HG03565 (cell line): ENCODE measurements around the gene NOP53.
"Not testable (repeated sequence)": the region's sequence is repeated elsewhere in the genome, so short reads cannot be mapped to it uniquely, and the experiment has no call there.

Source experiments
- ATAC-seq: cut with Tn5 transposase; IDR thresholded peaks from one replicate; pipeline ENCODE4 v1.9.1; 2021; ENCODE audit warnings: mild to moderate bottlenecking, moderate library complexity; ENCODE audit not compliant: unreplicated experiment

The NOP53 gene

DNA sequence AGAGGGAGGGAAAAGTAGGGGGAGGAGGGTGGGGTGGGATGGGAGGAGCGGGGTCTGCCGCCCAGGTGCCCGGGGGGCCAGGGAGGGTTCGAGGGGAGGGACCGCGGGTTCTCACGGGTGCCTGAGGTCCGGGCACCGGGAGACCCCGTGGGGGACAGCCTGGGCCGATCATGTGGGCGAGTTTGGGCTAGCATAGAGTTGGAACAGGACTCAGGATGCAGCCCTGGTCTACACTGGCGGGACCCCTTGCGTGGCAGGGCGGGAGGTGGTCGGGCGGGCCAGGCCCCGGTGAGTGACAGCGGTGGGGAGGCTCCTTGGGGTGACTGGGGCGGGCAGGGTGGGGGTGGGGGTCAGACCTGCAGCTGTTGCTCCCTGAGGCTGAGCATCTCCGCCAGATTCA is 57.8 kb downstream of the NOP53 start:
- not testable (repeated sequence) for ATAC-seq

DNA sequence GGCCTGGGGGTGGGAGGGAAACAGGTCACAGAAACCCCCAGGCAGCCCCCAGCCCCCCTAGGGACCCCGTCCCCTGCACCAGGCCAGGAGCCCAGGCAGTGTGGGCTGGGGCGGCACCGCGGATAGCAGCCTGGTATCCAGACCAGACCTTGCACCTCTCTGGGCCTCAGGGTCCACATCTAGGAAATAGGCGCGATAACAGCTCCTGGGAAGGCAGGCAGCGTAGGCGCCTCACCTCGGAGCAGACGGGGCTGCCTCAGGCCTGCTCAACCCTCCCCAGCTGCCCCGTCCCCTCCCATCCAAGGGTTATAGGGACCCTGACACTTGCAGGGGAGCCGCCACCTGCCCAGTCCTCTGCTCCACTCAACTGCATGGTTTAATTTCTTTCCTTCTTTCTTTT is 58.3 kb downstream of the NOP53 start:
- ATAC-seq, result not testable (repeated sequence)

GRCh38 chr19:47804451-47804850 is 59.1 kb downstream of the NOP53 start, which contains the start of gene TPRX1:
Gene TPRX1, minus strand, starts transcription at chr19:47804551. Its CDS starts 12 bp downstream, at chr19:47804539.
- ATAC-seq, result not testable (repeated sequence)

- ATAC-seq, result no peak
Observed at GRCh38 chr19:47805313-47805712, 60.0 kb downstream of the NOP53 start.

DNA sequence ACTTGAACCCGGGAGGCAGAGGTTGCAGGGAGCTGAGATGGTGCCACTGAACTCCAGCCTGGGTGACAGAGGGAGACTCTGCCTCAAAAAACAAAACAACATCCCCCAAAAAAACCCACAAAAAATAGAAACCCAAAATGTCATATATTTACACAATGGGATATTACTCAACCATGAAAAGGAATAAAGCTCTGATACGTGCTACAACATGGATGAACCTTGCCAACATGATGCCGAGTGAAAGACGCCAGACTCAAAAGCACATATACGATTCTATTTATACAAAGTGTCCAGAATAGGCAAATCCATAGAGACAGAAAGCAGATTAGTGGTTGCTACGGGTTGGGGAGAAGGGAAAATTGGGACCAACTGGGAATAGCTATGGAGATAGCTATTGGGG is 61.1 kb downstream of the NOP53 start:
- ATAC-seq, result no peak
